Measurements from ENCODE around the gene NNT.

DNA sequence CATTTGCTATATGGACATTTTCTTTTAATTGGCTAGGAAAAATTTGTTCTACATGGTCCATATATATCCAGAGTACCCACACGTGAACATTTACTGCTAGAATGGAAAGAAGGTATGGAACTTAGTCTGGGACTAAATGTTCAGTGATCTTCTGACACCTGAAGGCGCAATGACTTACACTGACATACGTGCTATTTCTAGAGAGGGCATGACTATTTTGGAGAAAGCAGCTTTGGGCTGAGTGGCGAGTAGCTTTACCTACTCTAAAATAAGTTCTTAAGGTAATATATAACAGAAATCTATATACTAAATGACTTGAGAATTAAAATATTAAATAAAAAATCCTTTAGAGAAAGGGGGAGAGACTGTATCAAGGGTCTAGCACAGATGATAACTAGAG, 10.4 kb downstream of the NNT start:
- TF ChIP-seq, protein P1, sequence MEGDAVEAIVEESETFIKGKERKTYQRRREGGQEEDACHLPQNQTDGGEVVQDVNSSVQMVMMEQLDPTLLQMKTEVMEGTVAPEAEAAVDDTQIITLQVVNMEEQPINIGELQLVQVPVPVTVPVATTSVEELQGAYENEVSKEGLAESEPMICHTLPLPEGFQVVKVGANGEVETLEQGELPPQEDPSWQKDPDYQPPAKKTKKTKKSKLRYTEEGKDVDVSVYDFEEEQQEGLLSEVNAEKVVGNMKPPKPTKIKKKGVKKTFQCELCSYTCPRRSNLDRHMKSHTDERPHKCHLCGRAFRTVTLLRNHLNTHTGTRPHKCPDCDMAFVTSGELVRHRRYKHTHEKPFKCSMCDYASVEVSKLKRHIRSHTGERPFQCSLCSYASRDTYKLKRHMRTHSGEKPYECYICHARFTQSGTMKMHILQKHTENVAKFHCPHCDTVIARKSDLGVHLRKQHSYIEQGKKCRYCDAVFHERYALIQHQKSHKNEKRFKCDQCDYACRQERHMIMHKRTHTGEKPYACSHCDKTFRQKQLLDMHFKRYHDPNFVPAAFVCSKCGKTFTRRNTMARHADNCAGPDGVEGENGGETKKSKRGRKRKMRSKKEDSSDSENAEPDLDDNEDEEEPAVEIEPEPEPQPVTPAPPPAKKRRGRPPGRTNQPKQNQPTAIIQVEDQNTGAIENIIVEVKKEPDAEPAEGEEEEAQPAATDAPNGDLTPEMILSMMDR (IDR thresholded peaks at IDR 0.05; ENCODE audit: borderline replicate concordance, extremely low read depth, low read length, poor library complexity, severe bottlenecking) = no peak
- no peak for TF ChIP-seq EZH2 (IDR thresholded peaks at IDR 0.05; ENCODE audit: borderline replicate concordance, low read depth, low read length, severe bottlenecking)

Data from DND-41 (cell line).